WTC11 (cell line): ENCODE data around the gene MN1. TPM values are rescaled to one million over a fixed set of nuclear protein-coding genes. Genes with fewer than 3 reads are reported as not detected.
"Not testable (repeated sequence)": the region's sequence is repeated elsewhere in the genome, so short reads cannot be mapped to it uniquely, and the experiment has no call there.

ENCODE experiments used
- ATAC-seq: fragments of 200-7000 bp; cut with Tn5 transposase; 2 replicates; pipeline ENCODE4 v1.10.0; 2021; ENCODE audit warnings: mild to moderate bottlenecking, moderate library complexity
- CTCF ChIA-PET: fragments of 300-600 bp; sonication (Branson Sonifier 250); formaldehyde crosslinking; loops from one replicate; lab custom pipeline; 2021; ENCODE audit warnings: antibody characterized with exemption; lab: Charles Lee
- POLR2A ChIA-PET: fragments of 350-600 bp; sonication (Branson Sonifier 250); formaldehyde crosslinking; loops from one replicate; lab custom pipeline; 2021; ENCODE audit warnings: antibody characterized with exemption; lab: Charles Lee
- DNase-seq: peaks from one replicate; pipeline ENCODE4 v3.0.0; 2021; ENCODE audit warnings: low spot score
- H3K27ac Mint-ChIP-seq: 2 replicates; pipeline ENCODE4 v1.8.0; 2021; ENCODE audit warnings: mixed read lengths
- H3K27me3 Mint-ChIP-seq: 2 replicates; pipeline ENCODE4 v1.8.0; 2021; ENCODE audit warnings: low read depth, mild to moderate bottlenecking, moderate library complexity, mixed read lengths
- H3K36me3 Mint-ChIP-seq: 2 replicates; pipeline ENCODE4 v1.8.0; 2021; ENCODE audit warnings: mixed read lengths
- H3K4me1 Mint-ChIP-seq: 2 replicates; pipeline ENCODE4 v1.8.0; 2022; ENCODE audit warnings: mixed read lengths
- H3K4me3 Mint-ChIP-seq: 2 replicates; pipeline ENCODE4 v1.8.0; 2021; ENCODE audit warnings: mild to moderate bottlenecking, moderate library complexity, mixed read lengths
- H3K9me3 Mint-ChIP-seq: 2 replicates; pipeline ENCODE4 v1.8.0; 2021; ENCODE audit warnings: mixed read lengths
- CDX4 ChIP-seq: fragments of 250-450 bp; sonication (Bioruptor Pico); IDR thresholded peaks from 2 replicates; pipeline ENCODE4 v1.9.0; 2021; ENCODE audit warnings: moderate library complexity, mild to moderate bottlenecking, inconsistent platforms, borderline replicate concordance
- CTCF ChIP-seq: fragments of 200-600 bp; IDR thresholded peaks from 2 replicates; pipeline ENCODE4 v1.8.0; 2022; ENCODE audit warnings: antibody characterized with exemption
- ELF4 ChIP-seq: sonication (generic); formaldehyde crosslinking; IDR thresholded peaks from 2 replicates; pipeline ENCODE4 v1.8.1; 2022; ENCODE audit warnings: low read depth, mild to moderate bottlenecking, moderate library complexity, missing genetic modification reagents
- EMX1 ChIP-seq: fragments of 250-450 bp; sonication (Bioruptor Pico); IDR thresholded peaks from 2 replicates; pipeline ENCODE4 v1.8.0; 2021; ENCODE audit warnings: mild to moderate bottlenecking
- ERG ChIP-seq: fragments of 250-450 bp; sonication (Bioruptor Pico); IDR thresholded peaks from 2 replicates; pipeline ENCODE4 v1.8.0; 2021; ENCODE audit warnings: mild to moderate bottlenecking
- ETV6 ChIP-seq: sonication (generic); formaldehyde crosslinking; IDR thresholded peaks from 2 replicates; pipeline ENCODE4 v1.8.1; 2022; ENCODE audit warnings: mild to moderate bottlenecking, missing genetic modification reagents
- MLX ChIP-seq: sonication (generic); formaldehyde crosslinking; IDR thresholded peaks from 2 replicates; pipeline ENCODE4 v1.8.1; 2023; ENCODE audit warnings: mild to moderate bottlenecking, missing genetic modification reagents, moderate library complexity
- NR1H2 ChIP-seq: sonication (generic); formaldehyde crosslinking; IDR thresholded peaks from 2 replicates; pipeline ENCODE4 v1.9.0; 2021; ENCODE audit warnings: mild to moderate bottlenecking, moderate library complexity, missing genetic modification reagents
- NR2C2 ChIP-seq: sonication (generic); formaldehyde crosslinking; IDR thresholded peaks from 2 replicates; pipeline ENCODE4 v1.8.0; 2022; ENCODE audit warnings: mild to moderate bottlenecking, missing genetic modification reagents
- OVOL2 ChIP-seq: fragments of 250-450 bp; sonication (Bioruptor Pico); IDR thresholded peaks from 2 replicates; pipeline ENCODE4 v1.9.0; 2021; ENCODE audit warnings: mild to moderate bottlenecking, borderline replicate concordance
- RORB ChIP-seq: fragments of 250-450 bp; sonication (Bioruptor Pico); IDR thresholded peaks from 2 replicates; pipeline ENCODE4 v1.9.0; 2021; ENCODE audit warnings: mild to moderate bottlenecking
- total RNA-seq: library from RNA; stranded (reverse); gene quantifications from 3 replicates; pipeline ENCODE4 v1.2.3, GENCODE V29; 2021
- TF ChIP-seq, protein P1 (sequence below): sonication (generic); formaldehyde crosslinking; IDR thresholded peaks from 2 replicates; pipeline ENCODE4 v1.8.1; 2022; ENCODE audit warnings: mild to moderate bottlenecking, missing genetic modification reagents, moderate library complexity, borderline replicate concordance
- TF ChIP-seq, protein P2 (sequence below): sonication (generic); formaldehyde crosslinking; conservative IDR thresholded peaks from 2 replicates; pipeline ENCODE4 v1.8.1; 2023; ENCODE audit warnings: mild to moderate bottlenecking, low read depth, missing genetic modification reagents, moderate library complexity

The MN1 gene
- total RNA-seq, 1 experiment from 2014 or later: 21.3 TPM

DNA sequence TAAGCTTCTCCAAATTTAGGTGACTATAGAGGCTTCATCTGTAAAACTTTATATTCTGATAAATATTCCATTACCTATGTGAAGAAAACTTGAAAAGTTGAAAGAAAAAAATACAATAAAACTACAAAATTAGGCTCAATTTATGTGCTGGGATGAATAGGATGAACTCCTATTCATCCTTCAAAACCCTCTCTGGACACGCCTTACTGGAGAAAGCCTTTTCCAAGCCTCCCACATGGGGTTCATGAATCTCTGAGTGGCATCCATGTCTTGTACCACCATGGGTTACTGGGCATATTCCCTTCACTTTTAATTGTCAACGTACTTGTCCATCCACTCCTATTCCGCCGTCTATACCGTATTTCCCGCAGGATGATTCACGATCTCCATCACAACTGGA lies 55.7 kb downstream of the MN1 start (continued):
- no peak for TF ChIP-seq CTCF
- no peak for TF ChIP-seq EMX1 (CRISPR knock-in tag)
- no peak for TF ChIP-seq MLX

GRCh38 chr22:27745154-27745553 lies 56.4 kb downstream of the MN1 start:
- Mint-ChIP-seq H3K4me3 (peak overlapping the region; percentile 89), H3K9me3 (peaks cover 10% of the 10 kb centered on the region)
- DNase-seq: no peak

DNA sequence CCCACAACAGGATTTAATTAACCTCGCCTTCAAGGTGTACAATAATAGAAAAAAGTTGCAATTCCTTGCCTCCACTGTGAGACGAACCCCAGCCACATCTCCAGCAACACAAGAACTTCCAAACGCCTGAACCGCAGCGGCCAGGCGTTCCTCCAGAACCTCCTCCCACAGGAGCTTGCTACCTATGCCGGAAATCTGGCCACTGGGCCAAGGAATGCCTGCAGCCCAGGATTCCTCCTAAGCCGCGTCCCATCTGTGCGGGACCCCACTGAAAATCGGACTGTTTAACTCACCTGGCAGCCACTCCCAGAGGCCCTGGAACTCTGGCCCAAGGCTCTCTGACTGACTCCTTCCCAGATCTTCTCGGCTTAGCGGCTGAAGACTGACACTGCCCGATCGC lies 57.5 kb downstream of the MN1 start:
- POLR2A ChIA-PET: interaction anchor here (0.7 kb wide), 1 partner anchor 147 kb away, joined by 3 read pairs; no protein-coding TSS in a partner anchor
- Mint-ChIP-seq H3K4me3 (peak overlapping the region; percentile 89), H3K36me3 (peaks cover 28% of the 10 kb centered on the region), H3K9me3 (peaks cover 17% of the 10 kb centered on the region), H3K4me1 (peaks cover 68% of the 10 kb centered on the region), H3K27ac (peak overlapping the region; percentile 92)
- H3K27me3 Mint-ChIP-seq, CTCF ChIA-PET, ATAC-seq: not testable (repeated sequence)
- DNase-seq: peak; percentile 55

More at GRCh38 chr22:27745154-27745553, 56.4 kb downstream of the MN1 start:
- Mint-ChIP-seq H3K4me1 (peaks cover 73% of the 10 kb centered on the region), H3K36me3 (peaks cover 18% of the 10 kb centered on the region), H3K27me3 (peaks cover 7% of the 10 kb centered on the region)
- no peak for ATAC-seq
- TF ChIP-seq NR2C2 (CRISPR knock-in tag) (no peak), OVOL2 (CRISPR knock-in tag) (no peak), ETV6 (CRISPR knock-in tag) (no peak), ERG (CRISPR knock-in tag) (no peak)
- TF ChIP-seq, protein P1, sequence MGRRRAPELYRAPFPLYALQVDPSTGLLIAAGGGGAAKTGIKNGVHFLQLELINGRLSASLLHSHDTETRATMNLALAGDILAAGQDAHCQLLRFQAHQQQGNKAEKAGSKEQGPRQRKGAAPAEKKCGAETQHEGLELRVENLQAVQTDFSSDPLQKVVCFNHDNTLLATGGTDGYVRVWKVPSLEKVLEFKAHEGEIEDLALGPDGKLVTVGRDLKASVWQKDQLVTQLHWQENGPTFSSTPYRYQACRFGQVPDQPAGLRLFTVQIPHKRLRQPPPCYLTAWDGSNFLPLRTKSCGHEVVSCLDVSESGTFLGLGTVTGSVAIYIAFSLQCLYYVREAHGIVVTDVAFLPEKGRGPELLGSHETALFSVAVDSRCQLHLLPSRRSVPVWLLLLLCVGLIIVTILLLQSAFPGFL (CRISPR knock-in tag): no peak
- TF ChIP-seq, protein P2, sequence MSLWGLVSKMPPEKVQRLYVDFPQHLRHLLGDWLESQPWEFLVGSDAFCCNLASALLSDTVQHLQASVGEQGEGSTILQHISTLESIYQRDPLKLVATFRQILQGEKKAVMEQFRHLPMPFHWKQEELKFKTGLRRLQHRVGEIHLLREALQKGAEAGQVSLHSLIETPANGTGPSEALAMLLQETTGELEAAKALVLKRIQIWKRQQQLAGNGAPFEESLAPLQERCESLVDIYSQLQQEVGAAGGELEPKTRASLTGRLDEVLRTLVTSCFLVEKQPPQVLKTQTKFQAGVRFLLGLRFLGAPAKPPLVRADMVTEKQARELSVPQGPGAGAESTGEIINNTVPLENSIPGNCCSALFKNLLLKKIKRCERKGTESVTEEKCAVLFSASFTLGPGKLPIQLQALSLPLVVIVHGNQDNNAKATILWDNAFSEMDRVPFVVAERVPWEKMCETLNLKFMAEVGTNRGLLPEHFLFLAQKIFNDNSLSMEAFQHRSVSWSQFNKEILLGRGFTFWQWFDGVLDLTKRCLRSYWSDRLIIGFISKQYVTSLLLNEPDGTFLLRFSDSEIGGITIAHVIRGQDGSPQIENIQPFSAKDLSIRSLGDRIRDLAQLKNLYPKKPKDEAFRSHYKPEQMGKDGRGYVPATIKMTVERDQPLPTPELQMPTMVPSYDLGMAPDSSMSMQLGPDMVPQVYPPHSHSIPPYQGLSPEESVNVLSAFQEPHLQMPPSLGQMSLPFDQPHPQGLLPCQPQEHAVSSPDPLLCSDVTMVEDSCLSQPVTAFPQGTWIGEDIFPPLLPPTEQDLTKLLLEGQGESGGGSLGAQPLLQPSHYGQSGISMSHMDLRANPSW (CRISPR knock-in tag): no peak
- TF ChIP-seq, all 79 proteins: peak for 0
- POLR2A ChIA-PET: no interaction called here
- CTCF ChIA-PET: no interaction called here
- peak overlapping the region; percentile 82 for H3K27ac Mint-ChIP-seq

- Mint-ChIP-seq H3K4me1 (peaks cover 35% of the 10 kb centered on the region), H3K4me3 (no peak overlapping the region; the same call in 1 of the 2 replicates), H3K36me3 (peaks cover 66% of the 10 kb centered on the region), H3K27me3 (no peaks in the 10 kb centered on the region), H3K27ac (no peak overlapping the region; the same call in 1 of the 2 replicates), H3K9me3 (peaks cover 40% of the 10 kb centered on the region)
- POLR2A ChIA-PET: no interaction called here
- TF ChIP-seq NR1H2 (CRISPR knock-in tag) (no peak), ELF4 (CRISPR knock-in tag) (no peak), CDX4 (no peak), RORB (CRISPR knock-in tag) (no peak)
- ATAC-seq: no peak
- no peak for DNase-seq
- CTCF ChIA-PET: interaction anchor here (1.3 kb wide), 1 partner anchor 17 kb away, joined by 4 read pairs; no protein-coding TSS in a partner anchor
These were observed 61.3 kb downstream of the MN1 start for GRCh38 chr22:27740202-27740748.
